DOHH2 (cell line): ENCODE data around the gene SLC5A10.

Experiments used
- H3F3A ChIP-seq: fragments of 200-600 bp; sonication (generic), shearing (Covaris generic); 2 replicates; pipeline ENCODE4 v1.6.0; 2016; ENCODE audit warnings: antibody characterized with exemption, mild to moderate bottlenecking; ENCODE audit not compliant: control insufficient read depth, insufficient read depth
- H3K27ac ChIP-seq: fragments of 200-600 bp; sonication (generic); 2 replicates; pipeline ENCODE4 v1.5.1; 2014; ENCODE audit warnings: low read depth, mild to moderate bottlenecking, low read length, moderate library complexity
- H3K27me3 ChIP-seq: fragments of 200-600 bp; sonication (generic); 2 replicates; pipeline ENCODE4 v1.6.1; 2014; ENCODE audit warnings: mild to moderate bottlenecking, low read length, mixed read lengths; ENCODE audit not compliant: control insufficient read depth
- H3K36me3 ChIP-seq: fragments of 200-600 bp; sonication (generic); 2 replicates; pipeline ENCODE4 v1.6.1; 2014; ENCODE audit warnings: mild to moderate bottlenecking, low read length, moderate library complexity, mixed read lengths; ENCODE audit not compliant: control insufficient read depth
- H3K4me1 ChIP-seq: fragments of 200-600 bp; sonication (generic); 2 replicates; pipeline ENCODE4 v1.6.1; 2014; ENCODE audit warnings: mild to moderate bottlenecking, low read length, mixed read lengths; ENCODE audit not compliant: control insufficient read depth
- H3K4me2 ChIP-seq: fragments of 200-600 bp; sonication (generic); 2 replicates; pipeline ENCODE4 v1.6.0; 2014; ENCODE audit warnings: mild to moderate bottlenecking, low read length, moderate library complexity
- H3K4me3 ChIP-seq: fragments of 200-600 bp; sonication (generic); 2 replicates; pipeline ENCODE4 v1.5.1; 2014; ENCODE audit warnings: mild to moderate bottlenecking, low read length, mixed read lengths
- H3K79me2 ChIP-seq: fragments of 200-600 bp; sonication (generic); 2 replicates; pipeline ENCODE4 v1.6.1; 2014; ENCODE audit warnings: mild to moderate bottlenecking, low read length, mixed read lengths; ENCODE audit not compliant: control insufficient read depth
- H3K9me2 ChIP-seq: fragments of 200-600 bp; sonication (generic); replicated peaks from 2 replicates; pipeline ENCODE4 v1.6.1; 2014; ENCODE audit warnings: mild to moderate bottlenecking, low read length, mixed read lengths; ENCODE audit not compliant: control insufficient read depth
- H3K9me3 ChIP-seq: fragments of 200-600 bp; sonication (generic); 2 replicates; pipeline ENCODE4 v1.6.1; 2014; ENCODE audit warnings: antibody characterized with exemption, low read length, mixed read lengths; ENCODE audit not compliant: control insufficient read depth, insufficient read depth
- H4K20me1 ChIP-seq: fragments of 200-600 bp; sonication (generic); 2 replicates; pipeline ENCODE4 v1.6.0; 2014; ENCODE audit warnings: low read depth, mild to moderate bottlenecking, antibody characterized with exemption, low read length, moderate library complexity; ENCODE audit not compliant: control insufficient read depth, insufficient read depth
- EZH2phosphoT487 ChIP-seq: fragments of 200-600 bp; sonication (generic); IDR thresholded peaks from 2 replicates; pipeline ENCODE4 v1.6.1; 2017; ENCODE audit warnings: borderline replicate concordance, mild to moderate bottlenecking, antibody characterized with exemption, low read length, moderate library complexity, mixed read lengths
- TF ChIP-seq, protein P1 (sequence below): fragments of 200-600 bp; sonication (generic); IDR thresholded peaks from one replicate; pipeline ENCODE4 v1.5.1; 2014; ENCODE audit warnings: antibody characterized with exemption, mild to moderate bottlenecking, low read depth, low read length; ENCODE audit not compliant: poor library complexity, severe bottlenecking

Gene SLC5A10

DNA sequence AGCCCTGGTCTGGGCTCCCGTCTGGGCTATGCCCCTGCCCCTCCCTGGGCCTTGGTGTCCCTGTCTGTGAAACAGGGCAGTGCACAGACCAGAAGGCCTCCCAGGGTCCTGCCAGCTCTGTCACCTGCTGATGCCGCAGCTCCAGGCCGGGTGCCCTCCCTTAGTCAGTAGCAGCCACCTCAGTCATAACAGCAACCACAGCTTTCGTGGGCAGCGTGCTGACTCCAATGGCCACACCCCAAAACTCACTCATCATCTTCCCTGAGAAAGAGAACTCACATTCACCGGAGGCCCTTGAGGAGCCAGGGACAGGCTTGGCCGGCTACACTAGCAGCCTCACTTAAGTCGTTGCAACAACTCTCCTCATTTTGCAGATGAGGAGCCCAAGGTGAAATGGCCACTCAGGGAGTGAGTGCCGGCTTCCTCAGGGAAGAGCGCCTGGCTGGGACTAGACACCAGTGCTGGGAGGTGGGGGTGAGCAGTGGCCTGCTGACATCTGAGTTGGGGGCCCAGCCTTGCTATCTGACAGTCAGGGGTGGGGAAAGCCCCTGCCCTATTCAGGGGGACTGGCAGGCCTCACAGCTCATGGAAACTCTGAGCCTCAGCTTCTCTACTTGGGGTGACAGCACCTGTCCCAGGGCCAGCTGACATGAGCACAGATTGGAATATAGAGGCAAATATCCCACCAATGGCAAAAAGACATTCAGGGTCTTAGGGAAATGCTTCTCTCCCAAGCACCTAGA lies 22.6 kb downstream of the SLC5A10 start:
- no peaks in the 10 kb centered on the region for H4K20me1 ChIP-seq
- H3K4me2 ChIP-seq: no peak overlapping the region
- no peaks in the 10 kb centered on the region for H3K4me1 ChIP-seq
- no peaks in the 10 kb centered on the region for H3F3A ChIP-seq
- H3K36me3 ChIP-seq: peaks cover 25% of the 10 kb centered on the region
- TF ChIP-seq EZH2phosphoT487: no peak
- TF ChIP-seq, protein P1, sequence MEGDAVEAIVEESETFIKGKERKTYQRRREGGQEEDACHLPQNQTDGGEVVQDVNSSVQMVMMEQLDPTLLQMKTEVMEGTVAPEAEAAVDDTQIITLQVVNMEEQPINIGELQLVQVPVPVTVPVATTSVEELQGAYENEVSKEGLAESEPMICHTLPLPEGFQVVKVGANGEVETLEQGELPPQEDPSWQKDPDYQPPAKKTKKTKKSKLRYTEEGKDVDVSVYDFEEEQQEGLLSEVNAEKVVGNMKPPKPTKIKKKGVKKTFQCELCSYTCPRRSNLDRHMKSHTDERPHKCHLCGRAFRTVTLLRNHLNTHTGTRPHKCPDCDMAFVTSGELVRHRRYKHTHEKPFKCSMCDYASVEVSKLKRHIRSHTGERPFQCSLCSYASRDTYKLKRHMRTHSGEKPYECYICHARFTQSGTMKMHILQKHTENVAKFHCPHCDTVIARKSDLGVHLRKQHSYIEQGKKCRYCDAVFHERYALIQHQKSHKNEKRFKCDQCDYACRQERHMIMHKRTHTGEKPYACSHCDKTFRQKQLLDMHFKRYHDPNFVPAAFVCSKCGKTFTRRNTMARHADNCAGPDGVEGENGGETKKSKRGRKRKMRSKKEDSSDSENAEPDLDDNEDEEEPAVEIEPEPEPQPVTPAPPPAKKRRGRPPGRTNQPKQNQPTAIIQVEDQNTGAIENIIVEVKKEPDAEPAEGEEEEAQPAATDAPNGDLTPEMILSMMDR: no peak
- H3K9me3 ChIP-seq: no peaks in the 10 kb centered on the region
- no peak overlapping the region for H3K27ac ChIP-seq
- H3K79me2 ChIP-seq: no peaks in the 10 kb centered on the region
- no peak overlapping the region for H3K4me3 ChIP-seq
- no peaks in the 10 kb centered on the region for H3K9me2 ChIP-seq
- H3K27me3 ChIP-seq: no peaks in the 10 kb centered on the region

DNA sequence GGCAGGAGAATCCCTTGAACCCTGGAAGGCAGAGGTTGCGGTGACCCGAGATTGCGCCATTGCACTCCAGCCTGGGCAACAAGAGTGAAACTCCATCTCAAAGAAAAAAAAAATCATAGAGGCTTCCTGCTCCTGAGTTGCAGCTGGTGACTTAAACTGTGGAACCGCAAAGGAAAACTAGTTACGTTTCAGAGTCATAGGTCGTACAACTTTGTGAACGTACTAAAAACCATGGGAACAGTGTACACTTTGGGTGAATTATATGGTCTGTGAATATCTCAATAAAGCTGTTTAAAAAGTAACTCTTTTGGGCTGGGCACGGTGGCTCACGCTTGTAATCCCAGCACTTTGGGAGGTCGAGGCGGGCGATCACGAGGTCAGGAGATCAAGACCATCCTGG lies 23.6 kb downstream of the SLC5A10 start:
- Histone ChIP-seq H3K9me3 (no peaks in the 10 kb centered on the region), H3F3A (no peaks in the 10 kb centered on the region), H4K20me1 (no peaks in the 10 kb centered on the region), H3K9me2 (no peaks in the 10 kb centered on the region), H3K4me1 (no peaks in the 10 kb centered on the region), H3K27ac (no peak overlapping the region), H3K27me3 (no peaks in the 10 kb centered on the region), H3K4me2 (no peak overlapping the region), H3K4me3 (no peak overlapping the region), H3K79me2 (no peaks in the 10 kb centered on the region), H3K36me3 (peaks cover 25% of the 10 kb centered on the region)
- TF ChIP-seq, protein P1: no peak
- no peak for TF ChIP-seq EZH2phosphoT487

DNA sequence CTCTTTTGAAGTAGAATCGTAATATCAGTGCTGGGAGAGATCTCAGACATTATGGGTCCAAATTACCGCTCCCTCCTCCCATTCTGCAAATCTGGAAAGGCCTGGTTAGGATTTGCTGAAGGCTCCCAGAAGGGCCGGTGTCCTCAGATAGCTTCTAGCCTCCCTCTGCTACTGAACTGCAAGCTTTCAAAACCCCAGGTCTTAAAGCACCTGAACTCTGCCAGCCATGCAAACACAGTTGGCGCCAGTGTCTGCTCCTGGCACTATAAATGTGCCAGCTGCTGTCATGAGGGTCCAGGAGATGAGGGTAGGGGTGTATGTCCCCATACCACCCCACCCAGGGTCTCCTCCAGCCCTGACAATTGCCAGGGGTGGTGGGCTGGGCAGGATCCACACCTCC lies 24.2 kb downstream of the SLC5A10 start:
- Histone ChIP-seq H3K4me1 (no peaks in the 10 kb centered on the region), H4K20me1 (no peaks in the 10 kb centered on the region), H3K9me3 (no peaks in the 10 kb centered on the region), H3K27me3 (no peaks in the 10 kb centered on the region), H3K27ac (no peak overlapping the region), H3K4me3 (no peak overlapping the region), H3F3A (no peaks in the 10 kb centered on the region), H3K79me2 (no peaks in the 10 kb centered on the region), H3K4me2 (no peak overlapping the region), H3K36me3 (peaks cover 23% of the 10 kb centered on the region), H3K9me2 (no peaks in the 10 kb centered on the region)
- TF ChIP-seq, protein P1: no peak
- TF ChIP-seq EZH2phosphoT487: no peak
